Skin of body (tissue), 2 donors: ENCODE data around the gene TOB2. TPM values are rescaled to one million over a fixed set of nuclear protein-coding genes. Genes with fewer than 3 reads are reported as not detected.

ENCODE experiments used
- DNase-seq: peaks from one replicate; lab custom pipeline; 2025; lab: John Stamatoyannopoulos, UW
- total RNA-seq: library from RNA; depleted of rRNA; stranded (reverse); fragments of >200 nt; gene quantifications from one replicate; pipeline ENCODE4 v1.2.3, GENCODE V29; 2014

The TOB2 gene, protein sequence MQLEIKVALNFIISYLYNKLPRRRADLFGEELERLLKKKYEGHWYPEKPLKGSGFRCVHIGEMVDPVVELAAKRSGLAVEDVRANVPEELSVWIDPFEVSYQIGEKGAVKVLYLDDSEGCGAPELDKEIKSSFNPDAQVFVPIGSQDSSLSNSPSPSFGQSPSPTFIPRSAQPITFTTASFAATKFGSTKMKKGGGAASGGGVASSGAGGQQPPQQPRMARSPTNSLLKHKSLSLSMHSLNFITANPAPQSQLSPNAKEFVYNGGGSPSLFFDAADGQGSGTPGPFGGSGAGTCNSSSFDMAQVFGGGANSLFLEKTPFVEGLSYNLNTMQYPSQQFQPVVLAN
- total RNA-seq = 21.4 TPM

DNA sequence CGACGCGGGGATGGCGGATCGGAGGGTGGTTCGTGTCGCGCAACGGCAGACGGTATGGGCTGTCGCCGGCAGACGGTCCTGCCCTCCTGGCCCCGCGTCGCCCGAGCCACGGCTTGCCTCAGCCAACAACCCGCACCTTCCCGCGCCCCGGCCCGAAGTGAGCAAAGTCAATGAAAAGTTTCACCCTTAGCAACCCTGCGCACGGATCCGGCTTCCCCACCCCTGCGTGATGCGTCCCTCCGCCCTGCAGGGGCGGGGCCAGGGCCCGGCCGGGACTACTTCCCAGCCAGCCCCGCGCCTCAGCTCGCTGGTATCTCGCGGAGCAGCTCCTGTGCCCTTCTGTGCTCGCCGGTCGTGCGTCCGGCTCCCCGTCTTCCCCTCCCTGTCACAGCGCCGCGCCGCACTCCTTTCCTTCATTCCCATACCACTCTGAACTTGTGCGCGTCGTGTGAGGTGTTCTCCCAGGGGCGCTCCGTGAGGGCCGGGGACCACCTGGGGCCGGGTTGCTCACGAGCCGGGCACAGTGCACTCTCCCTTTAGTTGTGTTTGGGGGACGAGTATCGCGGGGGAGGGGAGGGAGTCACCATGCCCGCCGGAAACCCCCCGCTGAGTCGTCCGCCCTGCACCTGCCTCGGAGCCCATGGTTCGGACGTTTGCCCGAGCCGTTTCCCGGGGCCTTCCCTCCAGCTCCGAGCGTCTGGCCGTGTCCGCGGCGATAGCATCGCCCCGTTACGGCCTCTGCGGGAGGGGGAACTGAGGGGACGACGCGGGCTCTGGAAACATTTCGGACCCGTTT is at the start of gene TOB2:
TSS of gene TOB2 (minus strand) at position 163 of the 796 bp plus-strand sequence. CDS start 9,456 bp downstream, outside the sequence.
- peak; percentile 95 for DNase-seq

DNA sequence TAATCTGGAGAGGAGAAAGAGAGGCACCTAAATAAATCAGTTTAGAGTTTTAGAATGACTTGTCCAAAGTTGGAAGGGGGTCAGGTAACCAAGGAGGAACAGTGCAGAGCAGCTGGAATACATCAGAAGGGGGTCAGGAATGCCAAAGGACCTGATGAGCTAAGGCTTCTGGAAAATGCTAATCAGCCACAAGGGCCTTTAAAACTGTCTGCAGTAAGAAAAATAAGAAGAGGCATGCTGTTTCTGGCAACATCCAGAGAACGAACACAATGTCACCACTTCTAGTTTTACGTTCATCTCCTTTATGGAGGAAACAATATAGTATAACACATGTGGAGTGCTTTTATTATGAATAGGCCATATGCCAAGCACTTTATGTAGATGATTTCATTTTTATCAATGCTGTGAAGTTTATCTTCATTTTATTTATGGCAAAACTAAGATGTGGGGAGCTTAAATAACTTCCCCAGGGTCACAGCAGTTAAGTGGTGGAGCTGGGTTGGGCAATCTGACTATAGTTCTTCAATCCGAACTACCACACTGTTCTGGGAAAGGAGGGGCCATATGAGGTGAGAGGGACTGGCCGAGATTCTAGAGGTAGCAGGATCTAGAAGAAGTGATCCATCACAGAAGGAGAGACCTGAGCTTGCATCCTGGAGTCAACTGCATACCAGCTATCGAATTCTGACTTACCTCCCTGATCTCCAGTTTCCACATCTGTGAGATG is 44.9 kb upstream of the TOB2 start:
- DNase-seq = peak; percentile 38

DNA sequence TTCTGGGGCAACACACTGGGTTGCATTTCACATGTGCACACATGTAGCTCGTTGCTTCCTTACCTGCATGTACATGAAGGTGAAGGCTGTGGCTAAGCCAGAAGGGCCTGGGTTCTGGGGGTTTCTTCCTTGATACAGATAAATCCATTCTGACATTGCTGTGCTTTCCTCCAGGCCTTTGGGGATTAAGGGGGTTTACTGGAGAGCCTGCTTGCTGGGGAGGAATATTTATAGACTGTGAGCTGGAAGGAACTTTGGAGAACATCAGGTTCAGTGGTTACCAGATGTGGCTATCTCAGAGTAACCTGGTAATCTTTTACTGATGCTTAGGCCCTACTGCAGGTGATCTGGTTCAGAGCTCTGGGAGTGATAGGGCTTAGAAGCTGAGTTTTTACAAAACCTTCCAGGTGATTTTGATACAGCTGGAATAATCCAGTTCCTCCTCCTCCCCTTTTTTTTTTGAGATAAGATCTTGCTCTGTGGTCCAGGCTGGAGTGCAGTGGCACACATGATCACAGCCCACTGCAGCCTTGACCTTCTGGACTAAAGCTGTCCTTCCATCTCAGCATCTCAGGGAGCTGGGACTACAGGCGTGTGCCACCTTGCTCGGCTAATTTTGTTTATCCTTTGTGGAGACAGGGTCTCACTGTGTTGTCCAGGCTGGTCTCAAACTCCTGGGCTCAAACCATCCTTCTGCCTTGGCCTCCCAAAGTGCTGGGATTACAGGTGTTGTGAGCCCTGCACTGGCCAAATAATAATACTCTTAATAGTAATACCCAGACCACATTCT is 42.2 kb upstream of the TOB2 start:
- DNase-seq = no peak

DNA sequence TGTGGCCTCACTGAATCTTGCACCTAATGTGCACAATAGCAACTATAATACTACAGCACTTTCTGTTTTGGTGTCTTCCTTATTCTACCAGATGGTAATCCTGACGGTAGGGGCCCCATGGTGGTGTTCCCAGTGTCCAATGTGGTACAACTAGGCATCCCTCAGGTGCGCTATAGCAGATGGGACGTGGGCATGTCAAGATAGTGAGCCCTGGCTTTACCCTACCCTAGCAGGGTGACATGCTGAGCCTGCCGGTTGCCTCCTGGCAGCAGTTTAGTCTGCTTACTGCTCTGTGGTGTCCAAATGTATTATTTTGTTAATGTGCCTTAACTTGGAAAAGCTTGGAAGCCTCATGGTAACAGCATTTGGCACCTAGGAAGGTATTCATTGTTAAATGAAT is 41.5 kb upstream of the TOB2 start:
- DNase-seq = no peak

DNA sequence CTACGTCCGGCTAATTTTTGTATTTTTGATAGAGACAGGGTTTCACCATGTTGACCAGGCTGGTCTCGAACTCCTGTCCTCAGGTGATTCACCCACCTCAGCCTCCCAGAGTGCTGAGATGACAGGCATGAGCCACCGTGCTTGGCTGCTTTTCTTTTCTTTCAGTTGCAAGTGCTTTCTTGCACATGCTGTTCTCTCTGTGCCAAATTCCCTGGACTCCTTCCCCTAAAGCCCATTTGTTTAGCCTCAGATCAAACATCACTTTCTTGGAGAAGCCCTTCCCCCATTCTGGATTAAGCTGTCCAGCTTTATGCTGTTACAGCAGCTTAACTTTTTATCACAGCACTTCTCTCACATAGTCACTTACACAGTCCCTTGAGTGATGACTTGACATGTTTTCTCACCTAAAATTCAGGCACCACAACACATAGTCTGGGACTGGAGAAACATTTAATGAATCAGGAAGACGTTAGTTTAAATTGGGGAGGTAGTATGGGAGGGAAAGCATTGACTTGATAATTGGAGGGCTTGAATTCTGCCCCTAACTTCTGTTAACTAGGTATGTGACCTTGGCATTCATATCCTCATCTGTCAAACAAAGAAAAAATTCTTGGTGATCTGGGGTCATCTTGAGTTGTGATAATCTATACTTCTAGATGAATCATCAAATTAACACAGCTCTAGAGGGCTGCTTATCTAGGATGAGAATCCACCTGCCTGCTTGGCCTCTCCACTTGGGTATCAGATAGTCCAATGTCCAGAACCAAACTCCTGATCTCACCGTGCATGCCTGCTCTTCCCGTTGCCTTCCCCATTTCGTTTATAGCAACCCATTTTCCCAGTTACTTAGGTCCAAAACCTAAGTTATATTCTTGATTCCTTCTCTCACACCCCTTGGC is 40.7 kb upstream of the TOB2 start:
- DNase-seq = no peak

DNA sequence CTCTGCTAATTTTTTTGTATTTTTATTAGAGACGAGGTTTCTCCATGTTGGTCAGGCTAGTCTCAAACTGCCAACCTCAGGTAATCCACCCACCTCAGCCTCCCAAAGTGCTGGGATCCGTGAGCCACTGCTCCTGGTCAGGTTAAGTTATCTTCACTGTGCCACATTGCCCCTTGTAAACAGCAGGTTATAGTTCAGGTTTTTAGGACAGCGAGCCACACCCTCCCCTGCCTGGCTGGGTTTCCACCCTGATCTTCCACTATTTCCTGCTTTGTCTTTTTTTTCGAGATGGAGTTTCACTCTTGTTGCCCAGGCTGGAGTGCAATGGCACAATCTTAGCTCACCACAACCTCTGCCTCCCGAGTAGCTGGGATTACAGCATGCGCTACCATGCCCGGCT is 38.4 kb upstream of the TOB2 start:
- DNase-seq = no peak

DNA sequence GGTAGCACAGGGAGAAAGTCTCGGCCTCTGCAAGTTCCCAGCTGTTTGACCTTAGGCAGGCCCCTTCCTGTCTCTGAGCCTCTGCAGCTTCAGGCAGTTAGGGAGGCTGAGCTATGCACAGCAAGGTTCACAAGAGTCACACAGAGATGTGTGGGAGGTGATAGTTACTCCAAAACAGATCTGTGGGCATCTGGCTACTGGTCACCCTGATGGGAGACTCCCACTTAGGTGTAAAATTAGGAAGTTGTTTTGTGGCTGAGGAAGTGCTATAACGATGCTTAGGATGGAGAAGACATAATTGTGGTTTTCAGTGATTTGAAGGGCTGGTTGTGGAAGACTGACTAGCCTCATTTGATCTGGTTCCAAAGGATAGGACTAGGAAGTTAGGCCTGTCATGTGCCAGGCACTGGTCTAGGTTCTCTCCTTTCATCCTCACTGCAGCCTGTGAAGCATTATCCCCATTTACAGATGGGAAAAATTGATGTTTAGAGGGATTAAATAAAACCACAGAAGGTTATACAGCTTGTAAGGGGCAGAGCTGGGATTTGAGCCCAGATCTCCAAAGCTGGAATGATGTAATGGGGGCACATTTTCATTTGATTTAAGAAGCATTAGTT is 35.8 kb upstream of the TOB2 start:
- no peak for DNase-seq

DNA sequence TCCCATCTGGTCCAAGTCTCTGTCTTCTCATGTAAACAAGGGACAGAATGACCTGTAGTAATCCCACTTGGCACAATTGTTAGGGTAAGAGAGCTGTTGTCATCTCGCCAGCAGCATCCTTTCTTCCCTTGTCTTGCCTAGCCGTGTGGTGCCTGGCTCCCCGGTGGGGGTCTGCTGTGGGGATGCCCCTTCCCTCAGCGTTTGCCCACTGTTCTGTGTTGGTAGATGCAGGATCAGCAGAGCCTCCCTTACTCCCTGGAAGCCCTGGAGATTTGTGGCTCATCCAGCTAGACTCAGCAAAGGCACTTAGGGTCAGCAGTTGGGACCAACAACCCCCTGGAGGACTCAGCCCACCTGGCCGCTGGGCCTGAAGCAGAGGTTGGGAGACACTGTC is 35.3 kb upstream of the TOB2 start:
- no peak for DNase-seq

DNA sequence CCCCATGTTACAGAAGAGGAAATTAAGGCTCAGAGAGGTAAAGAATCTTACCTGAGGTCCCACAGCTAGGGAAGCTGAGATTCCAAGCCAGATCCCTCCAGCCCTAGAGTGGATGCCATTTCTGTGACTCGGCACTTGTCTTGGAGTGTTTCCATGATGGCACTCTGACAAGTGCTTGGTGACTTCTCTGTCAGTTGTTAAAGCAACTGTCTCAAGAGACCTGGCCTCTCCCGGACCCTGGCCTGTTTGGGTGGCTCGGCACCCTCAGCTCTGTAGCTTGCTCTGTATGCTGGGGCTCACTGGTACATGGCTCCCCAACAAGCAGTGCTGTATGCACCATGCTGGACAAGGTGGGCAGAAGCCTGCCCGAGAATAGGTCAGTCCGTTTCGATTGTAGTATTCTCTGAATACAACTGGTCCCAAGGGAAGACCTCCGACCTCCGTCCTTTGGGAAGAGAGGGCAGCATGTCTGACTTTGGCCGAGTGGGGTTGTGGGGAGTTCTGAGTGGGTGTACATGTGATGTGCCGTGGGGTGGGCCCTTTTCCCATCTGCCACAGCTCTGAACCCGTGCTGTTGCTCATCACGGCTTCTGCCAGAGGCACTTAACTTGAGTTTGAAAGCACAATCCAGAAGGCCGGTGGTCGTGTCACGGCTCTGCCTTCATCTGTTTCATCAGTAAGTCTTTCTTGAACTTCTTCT is 34.7 kb upstream of the TOB2 start:
- no peak for DNase-seq

DNA sequence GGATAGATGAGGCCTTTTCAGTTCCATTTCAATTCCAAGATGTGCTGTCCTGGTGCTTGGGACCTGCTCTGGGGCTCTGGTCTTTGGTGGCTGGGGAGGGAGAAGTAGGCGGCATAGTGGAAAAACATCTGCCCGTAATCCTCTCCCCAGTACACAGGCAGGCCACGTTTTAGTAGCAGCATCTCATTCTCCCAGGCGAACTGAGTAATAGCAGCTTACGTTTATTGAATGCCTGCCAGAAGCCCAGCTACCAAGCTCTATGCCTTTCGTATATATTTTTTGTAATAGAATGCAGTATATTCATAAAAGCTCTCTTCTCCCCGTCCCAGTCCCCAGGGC is 33.8 kb upstream of the TOB2 start:
- no peak for DNase-seq

DNA sequence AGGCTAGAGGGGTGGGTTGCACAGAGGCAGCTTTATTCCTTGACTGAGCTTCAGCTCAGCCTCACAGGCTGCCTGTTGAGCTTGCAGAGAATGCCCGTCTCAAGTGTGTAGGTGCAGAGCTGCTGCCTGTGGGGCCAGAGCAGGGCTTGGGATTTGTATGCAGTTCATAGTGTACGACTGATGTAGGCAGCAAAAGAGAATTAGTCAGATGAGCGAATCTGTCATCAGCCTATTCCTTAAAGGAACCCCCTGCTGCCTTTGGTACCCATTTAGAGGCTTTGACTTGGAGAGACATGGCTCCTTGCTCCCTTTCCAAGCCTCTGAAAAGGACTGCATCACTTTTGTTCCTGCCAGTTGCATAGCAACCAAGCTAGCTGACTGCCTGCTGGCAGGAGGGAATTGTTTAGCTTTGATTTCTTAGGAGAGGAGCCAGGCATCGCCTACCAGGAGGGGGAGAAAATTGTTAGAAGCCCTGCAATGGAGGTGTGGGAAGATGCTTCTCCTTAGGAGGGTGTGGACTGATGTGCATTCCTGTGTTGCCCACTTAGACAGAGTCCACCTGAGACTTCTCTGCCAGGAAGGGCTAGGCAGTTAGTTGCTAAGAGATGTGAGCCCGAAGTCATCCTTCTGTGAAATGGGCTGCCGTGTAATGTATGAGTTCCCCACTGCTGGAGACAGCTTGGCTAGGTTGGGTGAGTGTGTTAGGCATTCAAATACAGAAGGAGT is 33.2 kb upstream of the TOB2 start:
- no peak for DNase-seq

DNA sequence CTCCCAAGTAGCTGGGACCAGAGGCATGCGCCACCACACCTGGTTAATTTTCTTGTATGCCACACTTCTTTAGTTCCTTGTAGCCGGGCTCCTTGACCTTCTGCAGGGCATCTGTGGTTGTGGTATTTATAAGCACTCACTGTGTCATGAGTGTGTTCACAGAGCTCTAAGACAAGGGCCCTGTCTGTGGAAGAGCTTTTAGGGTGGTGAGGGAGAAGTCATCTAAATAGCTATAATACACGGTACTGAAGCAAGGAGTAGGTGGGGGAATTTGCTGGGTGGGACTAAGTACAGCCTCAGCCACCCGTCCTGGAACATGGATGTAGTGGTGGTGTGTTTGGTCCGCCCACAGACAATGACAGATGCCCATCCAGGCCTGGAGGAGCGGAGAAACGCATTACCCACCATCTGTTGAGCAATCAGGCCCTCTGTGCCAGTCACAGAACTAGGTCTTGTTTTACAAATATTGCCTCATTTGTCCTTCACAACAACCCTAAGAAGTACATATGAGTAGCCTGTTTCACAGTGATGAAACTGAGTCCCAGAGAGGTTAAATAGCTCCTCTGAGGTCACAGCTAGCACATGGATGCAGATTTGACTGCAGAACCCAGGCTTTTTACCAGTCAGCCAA is 32.4 kb upstream of the TOB2 start:
- DNase-seq = no peak

DNA sequence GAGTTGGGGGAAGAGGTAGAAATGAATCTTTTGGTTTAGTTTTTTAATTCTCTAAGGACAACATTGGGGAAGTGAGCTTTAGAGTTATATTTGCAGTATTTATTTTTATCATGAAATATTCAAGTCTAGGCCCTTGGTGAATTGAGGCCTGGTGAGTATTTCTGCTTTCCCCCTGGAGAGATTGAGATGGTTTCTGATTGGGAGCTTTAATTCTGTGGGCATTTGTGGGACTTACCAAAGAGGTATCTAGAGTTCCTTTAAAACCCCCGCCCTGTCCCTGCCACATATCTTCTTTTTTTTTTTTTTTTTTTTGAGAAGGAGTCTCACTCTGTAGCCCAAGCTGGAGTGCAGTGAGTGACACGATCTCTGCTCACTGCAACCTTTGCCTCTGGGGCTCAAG is 31.9 kb upstream of the TOB2 start:
- DNase-seq = no peak

DNA sequence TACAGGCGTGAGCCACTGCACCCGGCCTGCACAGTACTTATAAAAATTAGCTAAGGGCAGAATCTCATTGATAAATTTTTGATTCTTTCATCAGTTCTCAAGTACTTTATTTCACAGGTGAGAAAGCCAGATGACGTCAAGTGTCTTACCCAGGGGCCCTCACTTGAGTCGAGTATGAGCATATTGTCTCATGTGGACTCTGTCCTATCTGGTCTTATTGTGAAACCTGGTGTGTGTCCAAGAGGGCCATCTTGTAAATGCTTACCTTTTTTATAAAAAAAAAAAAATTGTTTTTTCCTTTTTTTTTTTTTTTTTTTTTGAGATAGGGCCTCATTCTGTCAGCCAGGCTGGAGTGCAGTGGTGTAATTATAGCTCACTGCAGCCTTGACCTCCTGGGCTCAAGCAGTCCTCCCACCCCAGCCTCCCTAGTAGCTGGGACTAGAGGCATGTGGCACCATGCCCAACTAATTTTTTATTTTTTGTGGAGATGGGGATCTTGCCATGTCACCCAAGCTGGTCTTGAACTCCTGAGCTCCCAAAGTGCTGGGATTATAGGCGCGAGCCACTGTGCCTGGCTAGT is 28.4 kb upstream of the TOB2 start:
- no peak for DNase-seq

DNA sequence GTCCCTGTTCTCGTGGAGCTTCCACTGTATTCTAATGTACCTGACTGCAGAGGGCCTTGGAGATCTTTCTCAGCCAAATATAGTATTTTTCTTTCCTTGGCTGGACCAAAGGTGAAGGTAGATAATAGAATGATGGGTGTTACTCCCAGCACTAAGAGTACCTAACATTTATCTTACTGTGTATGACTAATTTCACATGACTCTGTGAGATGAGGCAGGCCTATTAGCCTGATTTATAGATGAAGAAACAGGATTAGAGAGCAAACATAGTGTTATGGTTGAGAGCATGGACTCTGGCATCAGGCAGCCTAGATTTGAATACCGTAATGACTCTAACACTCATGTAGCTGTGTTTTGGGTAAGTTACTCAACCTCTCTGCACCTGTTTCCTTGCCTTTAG is 25.0 kb upstream of the TOB2 start:
- no peak for DNase-seq

DNA sequence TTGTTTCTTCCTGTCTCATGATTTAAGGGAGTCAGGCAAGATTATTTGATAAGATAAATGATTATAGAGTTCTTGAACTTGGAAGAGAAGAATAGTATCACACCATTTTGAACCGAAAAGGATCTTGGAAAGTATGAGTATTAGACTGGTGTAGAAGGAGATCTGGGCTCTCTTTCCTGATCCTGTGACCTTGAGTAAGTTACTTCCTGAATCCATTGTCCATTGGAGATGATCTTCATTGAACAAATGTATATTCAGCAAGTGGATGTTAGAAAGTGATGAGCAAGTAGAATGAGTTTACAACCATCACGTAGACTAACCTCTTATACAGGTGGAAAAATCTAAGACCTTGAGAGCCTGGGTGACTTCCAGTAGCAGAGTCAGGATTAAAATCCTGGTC is 24.3 kb upstream of the TOB2 start:
- no peak for DNase-seq

DNA sequence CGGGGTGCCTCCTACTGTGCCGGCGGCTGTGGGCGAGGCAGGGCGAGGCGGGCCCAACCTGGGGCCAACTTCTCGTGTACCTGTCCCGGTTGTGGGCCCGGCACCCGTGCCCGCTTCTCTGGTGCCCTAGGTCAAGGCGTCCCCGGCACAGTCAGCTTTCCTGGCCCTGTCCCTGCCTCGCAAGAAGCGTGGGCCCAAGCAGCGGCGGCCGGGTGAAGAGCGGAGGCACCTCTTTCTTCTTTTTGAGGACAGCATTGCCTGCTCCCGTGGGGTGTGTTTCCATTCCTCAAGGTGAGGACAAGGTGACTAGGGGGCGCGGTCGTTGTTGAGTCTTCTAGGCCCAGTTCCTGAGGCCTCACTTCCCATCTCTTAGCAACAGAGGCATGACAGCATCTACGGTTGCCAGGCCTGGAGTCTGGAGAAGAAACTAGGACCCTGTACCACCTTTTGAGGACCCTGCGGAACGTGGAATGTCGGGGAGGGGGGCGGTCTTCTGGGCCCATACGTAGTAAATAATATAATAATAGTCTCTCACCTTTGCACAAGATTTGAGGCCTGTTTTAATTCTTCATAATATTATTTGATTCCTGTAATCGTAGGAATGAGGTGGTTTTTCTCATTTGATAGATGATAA is 22.7 kb upstream of the TOB2 start:
- DNase-seq = no peak
